ENCODE data around the gene RTN1. TPM values are rescaled to one million over a fixed set of nuclear protein-coding genes. Genes with fewer than 3 reads are reported as not detected.

Gene RTN1
- total RNA-seq, 1 experiment from 2014 or later, result 1.1 TPM

DNA sequence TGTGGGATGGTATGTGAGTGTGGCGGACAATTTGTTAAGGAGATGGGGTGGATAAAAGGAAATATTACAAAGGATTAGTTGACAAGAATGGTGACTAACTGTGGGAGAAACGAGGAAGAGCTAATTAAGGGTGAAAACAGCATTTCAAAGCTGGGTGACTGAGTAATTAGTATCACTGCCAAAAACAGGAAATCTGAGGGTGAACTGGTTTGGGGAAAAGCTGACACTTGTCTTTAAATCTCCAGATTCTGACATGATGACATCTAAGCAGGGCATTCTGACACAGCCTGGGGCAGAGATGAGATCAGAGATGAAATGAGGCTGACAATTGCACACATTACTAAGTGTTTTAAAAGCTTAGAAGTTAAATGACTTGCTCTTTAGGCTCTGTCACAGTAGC is 251.5 kb downstream of the RTN1 start:
- DNase-seq (ENCODE audit: low spot score) (no peak), ATAC-seq (no peak)
- H3K27ac Mint-ChIP-seq, result no peak overlapping the region
- no peaks in the 10 kb centered on the region; the same call in 1 of the 2 replicates for H3K27me3 Mint-ChIP-seq (ENCODE audit: low read depth)
- H3K36me3 Mint-ChIP-seq, result no peaks in the 10 kb centered on the region
- CTCF ChIA-PET, result no interaction called here
- H3K9me3 Mint-ChIP-seq, result peaks cover 16% of the 10 kb centered on the region
- TF ChIP-seq JAZF1 (CRISPR knock-in tag; IDR thresholded peaks at IDR 0.05) (no peak), PRRX2 (CRISPR knock-in tag; IDR thresholded peaks at IDR 0.05) (no peak), FOXP1 (CRISPR knock-in tag; IDR thresholded peaks at IDR 0.05; ENCODE audit: borderline replicate concordance) (no peak), FOXK1 (CRISPR knock-in tag; IDR thresholded peaks at IDR 0.05) (no peak), CREM (CRISPR knock-in tag; IDR thresholded peaks at IDR 0.05) (no peak)
- no peak overlapping the region for H3K4me3 Mint-ChIP-seq
- POLR2A ChIA-PET, result no interaction called here
- 0 out of 2 replicates have a peak, but pooled peaks cover 2% of the 10 kb centered on the region for H3K4me1 Mint-ChIP-seq

DNA sequence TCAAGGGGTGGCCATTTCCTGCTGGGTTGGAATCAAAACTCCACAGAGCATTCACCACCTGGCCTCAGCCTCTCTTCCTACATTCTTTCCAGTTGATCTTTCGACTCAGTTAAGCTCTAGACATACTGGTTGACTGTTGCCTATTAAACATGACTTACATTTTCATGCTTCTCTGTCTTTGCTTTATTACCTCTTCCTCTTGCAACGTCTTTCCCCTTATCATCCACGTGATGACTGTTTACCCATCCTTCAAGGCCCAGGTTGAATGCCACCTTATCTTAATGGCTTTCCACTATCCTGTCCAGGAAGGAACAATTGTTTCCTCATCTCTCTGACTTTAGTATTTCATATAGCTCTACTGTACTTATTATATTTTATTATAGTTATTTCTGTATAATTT is 269.5 kb downstream of the RTN1 start:
- TF ChIP-seq, protein P1, sequence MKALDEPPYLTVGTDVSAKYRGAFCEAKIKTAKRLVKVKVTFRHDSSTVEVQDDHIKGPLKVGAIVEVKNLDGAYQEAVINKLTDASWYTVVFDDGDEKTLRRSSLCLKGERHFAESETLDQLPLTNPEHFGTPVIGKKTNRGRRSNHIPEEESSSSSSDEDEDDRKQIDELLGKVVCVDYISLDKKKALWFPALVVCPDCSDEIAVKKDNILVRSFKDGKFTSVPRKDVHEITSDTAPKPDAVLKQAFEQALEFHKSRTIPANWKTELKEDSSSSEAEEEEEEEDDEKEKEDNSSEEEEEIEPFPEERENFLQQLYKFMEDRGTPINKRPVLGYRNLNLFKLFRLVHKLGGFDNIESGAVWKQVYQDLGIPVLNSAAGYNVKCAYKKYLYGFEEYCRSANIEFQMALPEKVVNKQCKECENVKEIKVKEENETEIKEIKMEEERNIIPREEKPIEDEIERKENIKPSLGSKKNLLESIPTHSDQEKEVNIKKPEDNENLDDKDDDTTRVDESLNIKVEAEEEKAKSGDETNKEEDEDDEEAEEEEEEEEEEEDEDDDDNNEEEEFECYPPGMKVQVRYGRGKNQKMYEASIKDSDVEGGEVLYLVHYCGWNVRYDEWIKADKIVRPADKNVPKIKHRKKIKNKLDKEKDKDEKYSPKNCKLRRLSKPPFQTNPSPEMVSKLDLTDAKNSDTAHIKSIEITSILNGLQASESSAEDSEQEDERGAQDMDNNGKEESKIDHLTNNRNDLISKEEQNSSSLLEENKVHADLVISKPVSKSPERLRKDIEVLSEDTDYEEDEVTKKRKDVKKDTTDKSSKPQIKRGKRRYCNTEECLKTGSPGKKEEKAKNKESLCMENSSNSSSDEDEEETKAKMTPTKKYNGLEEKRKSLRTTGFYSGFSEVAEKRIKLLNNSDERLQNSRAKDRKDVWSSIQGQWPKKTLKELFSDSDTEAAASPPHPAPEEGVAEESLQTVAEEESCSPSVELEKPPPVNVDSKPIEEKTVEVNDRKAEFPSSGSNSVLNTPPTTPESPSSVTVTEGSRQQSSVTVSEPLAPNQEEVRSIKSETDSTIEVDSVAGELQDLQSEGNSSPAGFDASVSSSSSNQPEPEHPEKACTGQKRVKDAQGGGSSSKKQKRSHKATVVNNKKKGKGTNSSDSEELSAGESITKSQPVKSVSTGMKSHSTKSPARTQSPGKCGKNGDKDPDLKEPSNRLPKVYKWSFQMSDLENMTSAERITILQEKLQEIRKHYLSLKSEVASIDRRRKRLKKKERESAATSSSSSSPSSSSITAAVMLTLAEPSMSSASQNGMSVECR (CRISPR knock-in tag; IDR thresholded peaks at IDR 0.05; ENCODE audit: borderline replicate concordance), result no peak
- no peak for TF ChIP-seq MXD4 (CRISPR knock-in tag; IDR thresholded peaks at IDR 0.05; ENCODE audit: borderline replicate concordance)
- no peak for TF ChIP-seq FOXJ3 (CRISPR knock-in tag; IDR thresholded peaks at IDR 0.05; ENCODE audit: borderline replicate concordance)
- no peak for TF ChIP-seq ZSCAN18 (CRISPR knock-in tag; IDR thresholded peaks at IDR 0.05)
- H3K4me1 Mint-ChIP-seq, result no peaks in the 10 kb centered on the region
- H3K36me3 Mint-ChIP-seq, result no peaks in the 10 kb centered on the region
- ATAC-seq (no peak), DNase-seq (ENCODE audit: low spot score) (no peak)
- no peak overlapping the region for H3K4me3 Mint-ChIP-seq
- CTCF ChIA-PET, result no interaction called here
- H3K27me3 Mint-ChIP-seq (ENCODE audit: low read depth), result peaks cover 2% of the 10 kb centered on the region; the same call in 1 of the 2 replicates
- H3K27ac Mint-ChIP-seq, result no peak overlapping the region
- H3K9me3 Mint-ChIP-seq, result no peaks in the 10 kb centered on the region
- POLR2A ChIA-PET, result no interaction called here

DNA sequence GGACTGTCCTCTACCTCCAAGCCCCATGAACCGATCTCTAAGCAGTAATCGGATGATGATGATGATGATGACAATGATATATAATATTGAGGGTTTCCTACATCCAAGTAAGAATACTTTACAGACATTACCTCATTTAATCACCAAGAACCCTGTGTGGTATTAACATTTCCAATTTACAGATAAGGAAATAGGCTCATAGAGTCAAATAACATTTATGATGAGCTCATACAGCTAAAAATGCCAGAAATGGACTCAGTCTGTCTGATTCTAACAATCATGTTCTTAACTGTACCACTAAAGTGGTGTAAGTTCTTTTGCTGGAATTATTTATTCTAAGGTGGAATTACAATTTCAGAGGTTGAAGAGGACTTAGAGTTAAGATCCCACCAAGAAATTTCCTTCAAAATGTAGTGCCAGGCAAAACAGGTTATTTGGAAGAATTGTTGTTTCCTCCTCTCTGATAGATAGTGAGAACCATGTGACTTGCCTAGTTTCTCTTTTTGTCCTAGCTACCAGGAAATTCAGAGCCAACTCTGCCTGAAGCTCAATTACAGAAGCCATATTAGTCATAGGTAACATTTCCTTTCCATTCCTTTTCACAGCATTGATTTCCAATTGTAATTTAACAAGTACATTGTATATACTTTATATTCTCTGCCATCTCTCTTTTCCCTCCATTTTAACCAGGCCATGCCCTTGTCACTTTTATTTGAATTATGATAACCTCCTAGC is 270.2 kb downstream of the RTN1 start:
- no peak for ATAC-seq
- POLR2A ChIA-PET, result no interaction called here
- no peak for DNase-seq (ENCODE audit: low spot score)
- Mint-ChIP-seq H3K27ac (no peak overlapping the region), H3K27me3 (ENCODE audit: low read depth) (peaks cover 2% of the 10 kb centered on the region; the same call in 1 of the 2 replicates), H3K4me1 (no peaks in the 10 kb centered on the region), H3K9me3 (no peaks in the 10 kb centered on the region), H3K36me3 (no peaks in the 10 kb centered on the region), H3K4me3 (no peak overlapping the region)
- CTCF ChIA-PET, result no interaction called here
- no peak for TF ChIP-seq SP1 (CRISPR knock-in tag; conservative IDR thresholded peaks at IDR 0.05)
- no peak for TF ChIP-seq MLX (CRISPR knock-in tag; IDR thresholded peaks at IDR 0.05)
- no peak for TF ChIP-seq GRHL2 (CRISPR knock-in tag; IDR thresholded peaks at IDR 0.05; ENCODE audit: insufficient replicate concordance, severe bottlenecking)
- no peak for TF ChIP-seq PREB (CRISPR knock-in tag; IDR thresholded peaks at IDR 0.05; ENCODE audit: borderline replicate concordance)
- no peak for TF ChIP-seq FOXK1 (CRISPR knock-in tag; IDR thresholded peaks at IDR 0.05)
- no peak for TF ChIP-seq JUN (CRISPR knock-in tag; IDR thresholded peaks at IDR 0.05)
- no peak for TF ChIP-seq NR2C2 (CRISPR knock-in tag; IDR thresholded peaks at IDR 0.05)
- TF ChIP-seq, protein P2, sequence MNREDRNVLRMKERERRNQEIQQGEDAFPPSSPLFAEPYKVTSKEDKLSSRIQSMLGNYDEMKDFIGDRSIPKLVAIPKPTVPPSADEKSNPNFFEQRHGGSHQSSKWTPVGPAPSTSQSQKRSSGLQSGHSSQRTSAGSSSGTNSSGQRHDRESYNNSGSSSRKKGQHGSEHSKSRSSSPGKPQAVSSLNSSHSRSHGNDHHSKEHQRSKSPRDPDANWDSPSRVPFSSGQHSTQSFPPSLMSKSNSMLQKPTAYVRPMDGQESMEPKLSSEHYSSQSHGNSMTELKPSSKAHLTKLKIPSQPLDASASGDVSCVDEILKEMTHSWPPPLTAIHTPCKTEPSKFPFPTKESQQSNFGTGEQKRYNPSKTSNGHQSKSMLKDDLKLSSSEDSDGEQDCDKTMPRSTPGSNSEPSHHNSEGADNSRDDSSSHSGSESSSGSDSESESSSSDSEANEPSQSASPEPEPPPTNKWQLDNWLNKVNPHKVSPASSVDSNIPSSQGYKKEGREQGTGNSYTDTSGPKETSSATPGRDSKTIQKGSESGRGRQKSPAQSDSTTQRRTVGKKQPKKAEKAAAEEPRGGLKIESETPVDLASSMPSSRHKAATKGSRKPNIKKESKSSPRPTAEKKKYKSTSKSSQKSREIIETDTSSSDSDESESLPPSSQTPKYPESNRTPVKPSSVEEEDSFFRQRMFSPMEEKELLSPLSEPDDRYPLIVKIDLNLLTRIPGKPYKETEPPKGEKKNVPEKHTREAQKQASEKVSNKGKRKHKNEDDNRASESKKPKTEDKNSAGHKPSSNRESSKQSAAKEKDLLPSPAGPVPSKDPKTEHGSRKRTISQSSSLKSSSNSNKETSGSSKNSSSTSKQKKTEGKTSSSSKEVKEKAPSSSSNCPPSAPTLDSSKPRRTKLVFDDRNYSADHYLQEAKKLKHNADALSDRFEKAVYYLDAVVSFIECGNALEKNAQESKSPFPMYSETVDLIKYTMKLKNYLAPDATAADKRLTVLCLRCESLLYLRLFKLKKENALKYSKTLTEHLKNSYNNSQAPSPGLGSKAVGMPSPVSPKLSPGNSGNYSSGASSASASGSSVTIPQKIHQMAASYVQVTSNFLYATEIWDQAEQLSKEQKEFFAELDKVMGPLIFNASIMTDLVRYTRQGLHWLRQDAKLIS (CRISPR knock-in tag; IDR thresholded peaks at IDR 0.05; ENCODE audit: borderline replicate concordance), result no peak
- TF ChIP-seq TEAD1 (CRISPR knock-in tag; IDR thresholded peaks at IDR 0.05), result no peak
- no peak for TF ChIP-seq ATF1 (CRISPR knock-in tag; IDR thresholded peaks at IDR 0.05)

Measured in WTC11 (cell line).